ENCODE data around the gene VAV2. TPM values are rescaled to one million over a fixed set of nuclear protein-coding genes. Genes with fewer than 3 reads are reported as not detected.

Gene VAV2
- total and polyA plus RNA-seq, 2 experiments from 2014 or later, result 8.1 to 28.9 TPM

- peaks cover 11% of the 10 kb centered on the region; the same call in 2 of the 3 replicates for H3K36me3 Mint-ChIP-seq (ENCODE audit: low read depth)
- H3K4me1 Mint-ChIP-seq, result no peaks in the 10 kb centered on the region
- no peaks in the 10 kb centered on the region for H3K9me2 ChIP-seq (ENCODE audit: insufficient read depth)
- no peaks in the 10 kb centered on the region for H3K9me3 Mint-ChIP-seq
- H3K27me3 Mint-ChIP-seq (ENCODE audit: insufficient read depth, low read depth, poor library complexity), result peaks cover 8% of the 10 kb centered on the region
- no peaks in the 10 kb centered on the region for H4K20me1 ChIP-seq (replicated peaks; ENCODE audit: insufficient read depth)
- no peaks in the 10 kb centered on the region for H3K36me3 ChIP-seq (ENCODE audit: insufficient read depth)
- no peak overlapping the region for H3K4me3 ChIP-seq
- ATAC-seq (no peak), DNase-seq (ENCODE audit: low spot score) (no peak)
- no peak overlapping the region for H2AFZ ChIP-seq
- H3K4me3 Mint-ChIP-seq, result no peak overlapping the region
- H3F3A ChIP-seq (replicated peaks; ENCODE audit: low read depth), result no peaks in the 10 kb centered on the region
- H3K4me2 ChIP-seq, result no peak overlapping the region
- H3K27me3 ChIP-seq (ENCODE audit: insufficient read depth), result no peaks in the 10 kb centered on the region
- no peaks in the 10 kb centered on the region for H3K4me1 ChIP-seq (ENCODE audit: insufficient read depth)
- no peak overlapping the region for H3K27ac ChIP-seq (ENCODE audit: low read depth)
- no peaks in the 10 kb centered on the region for H3K79me2 ChIP-seq (replicated peaks; ENCODE audit: insufficient read depth)
- no peak for TF ChIP-seq ZNF331 (CRISPR knock-in tag; IDR thresholded peaks at IDR 0.05; ENCODE audit: low read depth)
- no peak for TF ChIP-seq ZNF114 (CRISPR knock-in tag; IDR thresholded peaks at IDR 0.05)
- no peak for TF ChIP-seq NANOG (IDR thresholded peaks at IDR 0.05; ENCODE audit: borderline replicate concordance)
- TF ChIP-seq CREB1 (CRISPR knock-in tag; IDR thresholded peaks at IDR 0.05; ENCODE audit: low read depth), result no peak
- TF ChIP-seq JUNB (IDR thresholded peaks at IDR 0.05; ENCODE audit: unreplicated experiment), result no peak
- TF ChIP-seq STAT1 (IDR thresholded peaks at IDR 0.05; ENCODE audit: unreplicated experiment), result no peak
- no peak overlapping the region for H3K27ac Mint-ChIP-seq
These were observed 214.9 kb downstream of the VAV2 start for GRCh38 chr9:133777068-133777791.

GRCh38 chr9:133775951-133776905 is 215.9 kb downstream of the VAV2 start:
- Histone ChIP-seq H3K79me2 (replicated peaks; ENCODE audit: insufficient read depth) (no peaks in the 10 kb centered on the region), H4K20me1 (replicated peaks; ENCODE audit: insufficient read depth) (no peaks in the 10 kb centered on the region), H3K27me3 (ENCODE audit: insufficient read depth) (no peaks in the 10 kb centered on the region), H3K4me3 (no peak overlapping the region), H3K9me2 (ENCODE audit: insufficient read depth) (no peaks in the 10 kb centered on the region), H3K36me3 (ENCODE audit: insufficient read depth) (no peaks in the 10 kb centered on the region), H3K4me1 (ENCODE audit: insufficient read depth) (no peaks in the 10 kb centered on the region), H3K27ac (ENCODE audit: low read depth) (no peak overlapping the region), H3K4me2 (no peak overlapping the region), H2AFZ (no peak overlapping the region), H3F3A (replicated peaks; ENCODE audit: low read depth) (no peaks in the 10 kb centered on the region)
- TF ChIP-seq POLR2AphosphoS5 (IDR thresholded peaks at IDR 0.05; ENCODE audit: low read depth), result no peak
- TF ChIP-seq JUNB (IDR thresholded peaks at IDR 0.05; ENCODE audit: unreplicated experiment), result no peak
- TF ChIP-seq CREB1 (CRISPR knock-in tag; IDR thresholded peaks at IDR 0.05; ENCODE audit: low read depth), result no peak
- no peak for TF ChIP-seq NANOG (IDR thresholded peaks at IDR 0.05; ENCODE audit: borderline replicate concordance)
- TF ChIP-seq EZH2phosphoT487 (IDR thresholded peaks at IDR 0.05; ENCODE audit: unreplicated experiment), result no peak
- TF ChIP-seq ZNF462 (CRISPR knock-in tag; IDR thresholded peaks at IDR 0.05), result no peak
- TF ChIP-seq EZH2 (IDR thresholded peaks at IDR 0.05; ENCODE audit: low read depth, unreplicated experiment), result no peak
- Mint-ChIP-seq H3K9me3 (no peaks in the 10 kb centered on the region), H3K36me3 (ENCODE audit: low read depth) (peaks cover 11% of the 10 kb centered on the region), H3K27me3 (ENCODE audit: insufficient read depth, low read depth, poor library complexity) (peaks cover 10% of the 10 kb centered on the region), H3K4me1 (no peaks in the 10 kb centered on the region), H3K4me3 (no peak overlapping the region), H3K27ac (no peak overlapping the region)
- DNase-seq (ENCODE audit: low spot score), result no peak
- ATAC-seq, result no peak

All from GM23338 (cell line).